ENCODE measurements around the gene SMIM23.

DNA sequence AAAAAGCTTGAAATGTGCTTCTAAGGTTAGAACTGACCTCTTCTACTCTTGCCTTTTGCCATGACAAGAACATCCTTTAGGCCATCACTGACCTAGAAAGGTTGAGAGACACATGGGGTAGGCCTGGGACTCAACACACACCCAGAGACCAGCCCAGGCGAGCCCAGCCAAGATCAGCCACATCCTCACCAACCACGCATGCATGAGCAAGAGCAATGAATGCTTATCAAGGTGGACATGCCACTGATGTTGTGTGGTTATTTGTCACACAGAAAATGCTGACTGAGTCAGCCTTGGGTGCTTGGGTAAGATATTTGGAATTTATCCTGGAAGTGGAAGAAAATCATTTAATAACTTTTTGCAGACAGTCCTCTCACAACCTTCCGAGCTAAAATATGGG is 39.4 kb downstream of the SMIM23 start:
- TF ChIP-seq, protein P1, sequence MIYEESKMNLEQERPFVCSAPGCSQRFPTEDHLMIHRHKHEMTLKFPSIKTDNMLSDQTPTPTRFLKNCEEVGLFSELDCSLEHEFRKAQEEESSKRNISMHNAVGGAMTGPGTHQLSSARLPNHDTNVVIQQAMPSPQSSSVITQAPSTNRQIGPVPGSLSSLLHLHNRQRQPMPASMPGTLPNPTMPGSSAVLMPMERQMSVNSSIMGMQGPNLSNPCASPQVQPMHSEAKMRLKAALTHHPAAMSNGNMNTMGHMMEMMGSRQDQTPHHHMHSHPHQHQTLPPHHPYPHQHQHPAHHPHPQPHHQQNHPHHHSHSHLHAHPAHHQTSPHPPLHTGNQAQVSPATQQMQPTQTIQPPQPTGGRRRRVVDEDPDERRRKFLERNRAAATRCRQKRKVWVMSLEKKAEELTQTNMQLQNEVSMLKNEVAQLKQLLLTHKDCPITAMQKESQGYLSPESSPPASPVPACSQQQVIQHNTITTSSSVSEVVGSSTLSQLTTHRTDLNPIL (CRISPR knock-in tag; IDR thresholded peaks at IDR 0.05; ENCODE audit: low read depth): no peak
- TF ChIP-seq TOX (CRISPR knock-in tag; IDR thresholded peaks at IDR 0.05; ENCODE audit: borderline replicate concordance) (no peak), ZNF565 (CRISPR knock-in tag; conservative IDR thresholded peaks at IDR 0.05; ENCODE audit: low read depth) (no peak), ARNTL (CRISPR knock-in tag; IDR thresholded peaks at IDR 0.05; ENCODE audit: borderline replicate concordance, low read depth) (no peak), SNAI2 (CRISPR knock-in tag; IDR thresholded peaks at IDR 0.05) (no peak), ISL1 (CRISPR knock-in tag; IDR thresholded peaks at IDR 0.05) (no peak), ZFP30 (CRISPR knock-in tag; IDR thresholded peaks at IDR 0.05) (no peak), RARB (CRISPR knock-in tag; IDR thresholded peaks at IDR 0.05) (no peak), GLIS3 (CRISPR knock-in tag; IDR thresholded peaks at IDR 0.05) (no peak), ESRRG (CRISPR knock-in tag; IDR thresholded peaks at IDR 0.05) (no peak)
- TF ChIP-seq, protein P2, sequence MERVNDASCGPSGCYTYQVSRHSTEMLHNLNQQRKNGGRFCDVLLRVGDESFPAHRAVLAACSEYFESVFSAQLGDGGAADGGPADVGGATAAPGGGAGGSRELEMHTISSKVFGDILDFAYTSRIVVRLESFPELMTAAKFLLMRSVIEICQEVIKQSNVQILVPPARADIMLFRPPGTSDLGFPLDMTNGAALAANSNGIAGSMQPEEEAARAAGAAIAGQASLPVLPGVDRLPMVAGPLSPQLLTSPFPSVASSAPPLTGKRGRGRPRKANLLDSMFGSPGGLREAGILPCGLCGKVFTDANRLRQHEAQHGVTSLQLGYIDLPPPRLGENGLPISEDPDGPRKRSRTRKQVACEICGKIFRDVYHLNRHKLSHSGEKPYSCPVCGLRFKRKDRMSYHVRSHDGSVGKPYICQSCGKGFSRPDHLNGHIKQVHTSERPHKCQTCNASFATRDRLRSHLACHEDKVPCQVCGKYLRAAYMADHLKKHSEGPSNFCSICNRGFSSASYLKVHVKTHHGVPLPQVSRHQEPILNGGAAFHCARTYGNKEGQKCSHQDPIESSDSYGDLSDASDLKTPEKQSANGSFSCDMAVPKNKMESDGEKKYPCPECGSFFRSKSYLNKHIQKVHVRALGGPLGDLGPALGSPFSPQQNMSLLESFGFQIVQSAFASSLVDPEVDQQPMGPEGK (CRISPR knock-in tag; IDR thresholded peaks at IDR 0.05; ENCODE audit: borderline replicate concordance): no peak

Measured in SK-N-SH treated with all-trans-retinoic acid at 6 μM for 48 hours (cell line).